SK-N-SH (cell line): ENCODE measurements around the gene SLC4A9. TPM values are rescaled to one million over a fixed set of nuclear protein-coding genes. Genes with fewer than 3 reads are reported as not detected.

Experiments used
- CTCF ChIA-PET: fragments of 300-600, 350-600 bp; formaldehyde crosslinking; extraction: SDS; loops from one replicate; lab custom pipeline; 2021; lab: Yijun Ruan, JAX
- POLR2A ChIA-PET: fragments of 350-600 bp; sonication (Branson Sonifier 250); formaldehyde crosslinking; extraction: SDS; loops from one replicate; lab custom pipeline; 2020; ENCODE audit warnings: antibody characterized with exemption, inconsistent platforms; lab: Yijun Ruan, JAX
- DNase-seq: peaks from one replicate; pipeline ENCODE4 v3.0.0; 2012
- H2AFZ ChIP-seq: fragments of 200-600 bp; sonication (generic); 2 replicates; pipeline ENCODE4 v1.8.1; 2016; ENCODE audit warnings: antibody characterized with exemption, mild to moderate bottlenecking, low read depth
- H3F3A ChIP-seq: fragments of 200-600 bp; sonication (generic); replicated peaks from 2 replicates; pipeline ENCODE3; 2016; ENCODE audit warnings: antibody characterized with exemption, mild to moderate bottlenecking; ENCODE audit not compliant: insufficient read depth
- H3K27ac ChIP-seq, 2 experiments: fragments of 200-500 bp in 1 of 2; fragments of 200-600 bp in 1 of 2; sonication (Bioruptor generic) in 1 of 2; sonication (generic), shearing (Covaris generic) in 1 of 2; 2 replicates each; pipeline versions ENCODE4 v1.5.1 to v1.6.1; 2014 to 2016; ENCODE audit warnings: low read depth in 2 of 2, inconsistent platforms in 1 of 2, low read length in 1 of 2, mild to moderate bottlenecking in 1 of 2, mixed read lengths in 1 of 2
- H3K27me3 ChIP-seq: fragments of 200-600 bp; sonication (generic), shearing (Covaris generic); 2 replicates; pipeline ENCODE4 v1.6.1; 2016; ENCODE audit warnings: mixed run types; ENCODE audit not compliant: insufficient read depth
- H3K36me3 ChIP-seq, 2 experiments: fragments of 200-500 bp in 1 of 2; fragments of 200-600 bp in 1 of 2; sonication (Bioruptor generic) in 1 of 2; sonication (generic) in 1 of 2; replicated peaks in 1 of 2; 2 replicates each; pipeline versions ENCODE3 to v1.5.1; 2014 to 2016; ENCODE audit warnings: low read length in 1 of 2, mild to moderate bottlenecking in 1 of 2; ENCODE audit not compliant: insufficient read depth in 2 of 2, control insufficient read depth in 1 of 2
- H3K4me1 ChIP-seq, 2 experiments: fragments of 200-500 bp in 1 of 2; fragments of 200-600 bp in 1 of 2; sonication (Bioruptor generic) in 1 of 2; sonication (generic), shearing (Covaris generic) in 1 of 2; 2 replicates each; pipeline versions ENCODE4 v1.5.1 to v1.6.1; 2014 to 2016; ENCODE audit warnings: low read depth in 1 of 2, low read length in 1 of 2, mixed run types in 1 of 2; ENCODE audit not compliant: insufficient read depth in 2 of 2, control insufficient read depth in 1 of 2
- H3K4me2 ChIP-seq: fragments of 200-600 bp; sonication (generic), shearing (Covaris generic); 2 replicates; pipeline ENCODE4 v1.6.1; 2017; ENCODE audit warnings: mixed run types
- H3K4me3 ChIP-seq, 2 experiments: fragments of 200-500 bp in 1 of 2; fragments of 200-600 bp in 1 of 2; sonication (Bioruptor generic) in 1 of 2; sonication (generic), shearing (Covaris generic) in 1 of 2; 2 replicates each; pipeline versions ENCODE4 v1.5.1 to v1.8.1; 2014 to 2016; ENCODE audit warnings: low read depth in 2 of 2, inconsistent platforms in 1 of 2, low read length in 1 of 2, mild to moderate bottlenecking in 1 of 2, mixed read lengths in 1 of 2, moderate library complexity in 1 of 2
- H3K79me2 ChIP-seq: fragments of 200-600 bp; sonication (generic); 2 replicates; pipeline ENCODE4 v1.8.1; 2017; ENCODE audit warnings: mild to moderate bottlenecking; ENCODE audit not compliant: insufficient read depth
- H3K9ac ChIP-seq: fragments of 200-600 bp; sonication (generic); 2 replicates; pipeline ENCODE4 v1.6.1; 2017; ENCODE audit warnings: mixed run types
- H3K9me2 ChIP-seq: fragments of 200-600 bp; sonication (generic); 2 replicates; pipeline ENCODE4 v1.6.1; 2017; ENCODE audit warnings: mixed run types
- H3K9me3 ChIP-seq: fragments of 200-600 bp; sonication (generic); 2 replicates; pipeline ENCODE4 v1.6.1; 2017; ENCODE audit warnings: mixed run types, mild to moderate bottlenecking, moderate library complexity
- H4K20me1 ChIP-seq: fragments of 200-600 bp; sonication (generic); 2 replicates; pipeline ENCODE4 v1.6.1; 2017; ENCODE audit warnings: mild to moderate bottlenecking, mixed run types; ENCODE audit not compliant: insufficient read depth
- ELF1 ChIP-seq: IDR thresholded peaks from 2 replicates; pipeline ENCODE4 v1.4.0; 2012
- EP300 ChIP-seq, 2 experiments: IDR thresholded peaks; 2 replicates each; pipeline versions ENCODE4 v1.4.0 to v1.6.1; 2012; ENCODE audit warnings: borderline replicate concordance in 1 of 2, low read depth in 1 of 2, low read length in 1 of 2
- FOSL2 ChIP-seq: IDR thresholded peaks from 2 replicates; pipeline ENCODE4 v1.4.0; 2012; ENCODE audit warnings: low read depth, mild to moderate bottlenecking, moderate library complexity, borderline replicate concordance
- FOXJ3 ChIP-seq: sonication (generic); formaldehyde crosslinking; IDR thresholded peaks from 2 replicates; pipeline ENCODE4 v1.5.1; 2020; ENCODE audit warnings: mild to moderate bottlenecking, missing genetic modification reagents
- FOXM1 ChIP-seq: IDR thresholded peaks from 2 replicates; pipeline ENCODE4 v1.4.0; 2012; ENCODE audit warnings: low read depth, mild to moderate bottlenecking
- MEF2A ChIP-seq: IDR thresholded peaks from 2 replicates; pipeline ENCODE4 v1.4.0; 2012; ENCODE audit warnings: low read depth, borderline replicate concordance
- MXI1 ChIP-seq: IDR thresholded peaks from 2 replicates; pipeline ENCODE4 v1.6.1; 2012; ENCODE audit warnings: mild to moderate bottlenecking, low read depth, low read length, improper control_type of control experiment
- NFIC ChIP-seq: IDR thresholded peaks from 2 replicates; pipeline ENCODE4 v1.4.0; 2012; ENCODE audit warnings: borderline replicate concordance
- POLR2AphosphoS5 ChIP-seq: IDR thresholded peaks from 2 replicates; pipeline ENCODE4 v1.6.1; 2012; ENCODE audit warnings: low read depth, low read length
- REST ChIP-seq: IDR thresholded peaks from 2 replicates; pipeline ENCODE4 v1.6.1; 2012; ENCODE audit warnings: mild to moderate bottlenecking, low read depth, low read length, moderate library complexity
- RFX5 ChIP-seq: IDR thresholded peaks from 2 replicates; pipeline ENCODE4 v1.6.1; 2012; ENCODE audit warnings: mild to moderate bottlenecking, improper control_type of control experiment, low read length
- SIN3A ChIP-seq: IDR thresholded peaks from 2 replicates; pipeline ENCODE4 v1.6.1; 2012; ENCODE audit warnings: low read depth, mild to moderate bottlenecking, low read length, moderate library complexity, borderline replicate concordance
- TEAD4 ChIP-seq: IDR thresholded peaks from 2 replicates; pipeline ENCODE4 v1.4.0; 2012; ENCODE audit warnings: mild to moderate bottlenecking, borderline replicate concordance; ENCODE audit not compliant: insufficient read depth
- ZBTB33 ChIP-seq: IDR thresholded peaks from 2 replicates; pipeline ENCODE4 v1.4.0; 2012; ENCODE audit warnings: low read depth, borderline replicate concordance
- WGBS: methylation state at CpG from one replicate; pipeline ENCODE4 v1.1.6; 2017; ENCODE audit warnings: low lambda C conversion rate; 5-methylcytosine and 5-hydroxymethylcytosine counted together
- polyA plus RNA-seq, 3 experiments: library from polyadenylated mRNA; depleted of rRNA; stranded (reverse); fragments of >200 nt; gene quantifications; 2 replicates each; pipeline ENCODE4 v1.2.3, GENCODE V29; 2012

The SLC4A9 gene
- polyA plus RNA-seq, 1 of the 3 experiments (the other 2 are of a cell fraction), result 0.02 TPM

- 57% methylated on average over 2 of the region's 2 CpGs for WGBS
- CTCF ChIA-PET, result interaction anchor here (0.8 to 3.1 kb wide), 2 partner anchors 24 to 83 kb away, joined by 3 to 13 read pairs; no protein-coding TSS in a partner anchor
- no peak for DNase-seq
- H3K9me3 ChIP-seq, result no peaks in the 10 kb centered on the region
- H3K9ac ChIP-seq, result peak overlapping the region; percentile 15; the same call in 1 of the 2 replicates
- no peaks in the 10 kb centered on the region for H3K27me3 ChIP-seq
- H3K4me3 ChIP-seq, result no peak overlapping the region
- H3K4me2 ChIP-seq, result peak overlapping the region; percentile 5; the same call in 1 of the 2 replicates
- peaks cover 23% of the 10 kb centered on the region for H3F3A ChIP-seq
- H3K9me2 ChIP-seq, result no peaks in the 10 kb centered on the region
- H2AFZ ChIP-seq, result peak overlapping the region; percentile 44; the same call in 1 of the 2 replicates
- peak overlapping the region in 1 of 2 experiments; percentile 51; a peak in 2 of 4 replicates for H3K27ac ChIP-seq
- H3K4me1 ChIP-seq, result peaks cover 7 to 41% of the 10 kb centered on the region in 2 experiments; a peak in 3 of 4 replicates
- H4K20me1 ChIP-seq, result no peaks in the 10 kb centered on the region
- TF ChIP-seq REST, result no peak
- no peak for TF ChIP-seq POLR2AphosphoS5
- TF ChIP-seq FOSL2, result no peak
- no peak for TF ChIP-seq FOXJ3
- no peaks in the 10 kb centered on the region for H3K36me3 ChIP-seq
- H3K79me2 ChIP-seq, result no peaks in the 10 kb centered on the region
- POLR2A ChIA-PET, result no interaction called here
Measured at GRCh38 chr5:140327589-140327988, 32.4 kb upstream of the SLC4A9 start.

- WGBS, result 94% methylated on average over 8 of the region's 8 CpGs
- H3K4me2 ChIP-seq, result peak overlapping the region; percentile 5; the same call in 1 of the 2 replicates
Measured at GRCh38 chr5:140328036-140328764, 31.8 kb upstream of the SLC4A9 start.

More at GRCh38 chr5:140328036-140328764, 31.8 kb upstream of the SLC4A9 start:
- Histone ChIP-seq H3K4me1 (peaks cover 4 to 37% of the 10 kb centered on the region in 2 experiments; a peak in 3 of 4 replicates), H3F3A (peaks cover 23% of the 10 kb centered on the region), H3K27ac (peak overlapping the region in 1 of 2 experiments; percentile 51; a peak in 1 of 4 replicates), H3K36me3 (no peaks in the 10 kb centered on the region), H2AFZ (peak overlapping the region; percentile 44; the same call in 1 of the 2 replicates), H3K79me2 (no peaks in the 10 kb centered on the region), H3K27me3 (no peaks in the 10 kb centered on the region), H3K4me3 (no peak overlapping the region), H3K9me3 (no peaks in the 10 kb centered on the region), H4K20me1 (no peaks in the 10 kb centered on the region), H3K9ac (peak overlapping the region; percentile 15; the same call in 1 of the 2 replicates), H3K9me2 (no peaks in the 10 kb centered on the region)
- TF ChIP-seq FOXM1 (no peak), RFX5 (no peak), ZBTB33 (no peak), ELF1 (no peak), MEF2A (no peak), NFIC (no peak), MXI1 (no peak), EP300 (IDR thresholded peaks at IDR 0.05; ENCODE audit: borderline replicate concordance in 1 of 2, low read depth in 1 of 2, low read length in 1 of 2) (no peak), TEAD4 (no peak), SIN3A (no peak)
- ChIA-PET POLR2A (interaction anchor here (0.7 kb wide), 1 partner anchor 398 kb away, joined by 3 read pairs; no protein-coding TSS in a partner anchor), CTCF (interaction anchor here (0.7 to 3.1 kb wide), 4 partner anchors 17 to 415 kb away, joined by 3 to 13 read pairs (median 4); no protein-coding TSS in a partner anchor)
- DNase-seq, result no peak
